ENCODE data around the gene RNF212. TPM values are rescaled to one million over a fixed set of nuclear protein-coding genes. Genes with fewer than 3 reads are reported as not detected.

Gene RNF212
- total and polyA plus RNA-seq, 2 experiments from 2014 or later = 17.0 to 20.6 TPM

- TF ChIP-seq STAT1 (IDR thresholded peaks at IDR 0.05; ENCODE audit: unreplicated experiment) (no peak), ZNF331 (CRISPR knock-in tag; IDR thresholded peaks at IDR 0.05; ENCODE audit: low read depth) (no peak), CREB1 (CRISPR knock-in tag; IDR thresholded peaks at IDR 0.05; ENCODE audit: low read depth) (no peak), CTCF (conservative IDR thresholded peaks at IDR 0.05; ENCODE audit: low read depth in 2 of 2) (no peak)
These were observed 30.9 kb downstream of the RNF212 start (continued) for GRCh38 chr4:1082215-1083182.

- TF ChIP-seq NANOG (IDR thresholded peaks at IDR 0.05; ENCODE audit: borderline replicate concordance) (no peak), ZNF114 (CRISPR knock-in tag; IDR thresholded peaks at IDR 0.05) (no peak), EZH2 (IDR thresholded peaks at IDR 0.05; ENCODE audit: low read depth, unreplicated experiment) (no peak), JUNB (IDR thresholded peaks at IDR 0.05; ENCODE audit: unreplicated experiment) (no peak), ETS1 (IDR thresholded peaks at IDR 0.05) (no peak), EZH2phosphoT487 (IDR thresholded peaks at IDR 0.05; ENCODE audit: unreplicated experiment) (no peak)
- H3K4me3 Mint-ChIP-seq = no peak overlapping the region
These were observed 31.7 kb downstream of the RNF212 start for GRCh38 chr4:1081689-1082040.

More at GRCh38 chr4:1081689-1082040, 31.7 kb downstream of the RNF212 start:
- Histone ChIP-seq H3K9me2 (ENCODE audit: insufficient read depth) (no peaks in the 10 kb centered on the region), H3K27ac (ENCODE audit: low read depth) (no peak overlapping the region), H3K36me3 (ENCODE audit: insufficient read depth) (no peaks in the 10 kb centered on the region), H3K4me3 (no peak overlapping the region), H2AFZ (no peak overlapping the region), H4K20me1 (replicated peaks; ENCODE audit: insufficient read depth) (no peaks in the 10 kb centered on the region), H3K4me2 (no peak overlapping the region), H3K79me2 (replicated peaks; ENCODE audit: insufficient read depth) (no peaks in the 10 kb centered on the region), H3K4me1 (ENCODE audit: insufficient read depth) (no peaks in the 10 kb centered on the region), H3K27me3 (ENCODE audit: insufficient read depth) (no peaks in the 10 kb centered on the region), H3F3A (replicated peaks; ENCODE audit: low read depth) (no peaks in the 10 kb centered on the region)
- Mint-ChIP-seq H3K9me3 (peaks cover 2% of the 10 kb centered on the region; the same call in 1 of the 3 replicates), H3K36me3 (ENCODE audit: low read depth) (no peaks in the 10 kb centered on the region), H3K27ac (no peak overlapping the region), H3K4me1 (no peaks in the 10 kb centered on the region), H3K27me3 (ENCODE audit: insufficient read depth, low read depth, poor library complexity) (peaks cover 3% of the 10 kb centered on the region)
- ATAC-seq (no peak), DNase-seq (ENCODE audit: low spot score) (no peak)

Data from GM23338 (cell line).